K562 (cell line): ENCODE data around the gene SNCA. TPM values are rescaled to one million over a fixed set of nuclear protein-coding genes. Genes with fewer than 3 reads are reported as not detected.

Experiments
- CHD1 ChIP-seq: fragments of 200-600 bp; sonication (generic); IDR thresholded peaks from one replicate; pipeline ENCODE4 v1.6.1; 2012; ENCODE audit warnings: mild to moderate bottlenecking, moderate library complexity, low read length, inconsistent platforms
- ZNF696 ChIP-seq: fragments of 250-450 bp; sonication (Bioruptor Pico); conservative IDR thresholded peaks from 2 replicates; pipeline ENCODE4 v1.4.0; 2020; ENCODE audit warnings: mild to moderate bottlenecking, moderate library complexity
- polyA plus RNA-seq, 8 experiments: library from polyadenylated mRNA; depleted of rRNA in 4 of 8; stranded (reverse) in 5 of 8; unstranded in 3 of 8; fragments of >200 nt; fragmentation: Nextera tagmentation in 2 of 8; fragmentation: Illumina TruSeq in 1 of 8; extraction: Ambion mirVana in 2 of 8; extraction: Trizol in 1 of 8; gene quantifications; 2 replicates each; pipeline versions ENCODE4 v1.2.1 to v1.2.3, GENCODE V29; 2011 to 2014; ENCODE audit warnings: inconsistent platforms in 1 of 8, missing spikeins in 1 of 8
- total RNA-seq, 7 experiments: library from RNA; depleted of rRNA in 6 of 7; stranded (reverse); fragments of >200 nt in 6 of 7; fragmentation: Illumina TruSeq in 2 of 7; extraction: Trizol in 2 of 7; gene quantifications; 2 replicates each; pipeline versions ENCODE4 v1.2.1 to v1.2.3, GENCODE V29; 2011 to 2021; ENCODE audit warnings: low replicate concordance in 1 of 7
- TF ChIP-seq, protein P1 (sequence below): fragments of 450-650 bp; IDR thresholded peaks from 2 replicates; pipeline ENCODE4 v1.7.0; 2016; ENCODE audit warnings: borderline replicate concordance
- TF ChIP-seq, protein P2 (sequence below): fragments of 450-650 bp; IDR thresholded peaks from 2 replicates; pipeline ENCODE4 v1.6.1; 2014; ENCODE audit warnings: low read depth, mild to moderate bottlenecking, moderate library complexity, borderline replicate concordance
- TF ChIP-seq, protein P3 (sequence below): fragments of 450-650 bp; formaldehyde crosslinking; IDR thresholded peaks from 2 replicates; pipeline ENCODE4 v1.4.0; 2020; ENCODE audit warnings: mild to moderate bottlenecking, moderate library complexity
- TF ChIP-seq, protein P4 (sequence below): sonication (generic); formaldehyde crosslinking; IDR thresholded peaks from 2 replicates; pipeline ENCODE4 v1.8.0; 2023; ENCODE audit warnings: mild to moderate bottlenecking, missing genetic modification reagents

The SNCA gene
- total and polyA plus RNA-seq, 9 of the 15 experiments (the other 6 are each of a cell fraction or from before 2014, with no cell fraction given), result 1.7 to 12.6 (median 3.6) TPM

DNA sequence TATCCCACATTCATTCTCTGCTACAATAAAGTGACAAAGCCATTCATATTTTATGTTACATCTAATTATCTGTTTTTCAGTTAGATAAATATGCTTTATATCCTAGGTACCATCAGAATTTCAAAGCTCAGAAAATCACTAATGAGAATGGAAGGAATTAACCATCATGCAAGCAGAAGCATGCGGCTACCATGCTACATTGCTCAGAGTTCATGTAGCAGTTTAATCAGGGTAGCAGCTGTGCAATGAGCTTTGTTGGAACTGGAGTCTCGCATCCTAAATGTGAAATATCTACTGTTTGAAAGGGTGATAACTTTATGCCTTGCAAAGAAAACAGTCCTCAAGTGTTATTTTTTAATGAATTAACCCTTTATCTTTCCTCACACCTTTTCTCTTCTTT, 77.5 kb downstream of the SNCA start (continued):
- TF ChIP-seq, protein P1, sequence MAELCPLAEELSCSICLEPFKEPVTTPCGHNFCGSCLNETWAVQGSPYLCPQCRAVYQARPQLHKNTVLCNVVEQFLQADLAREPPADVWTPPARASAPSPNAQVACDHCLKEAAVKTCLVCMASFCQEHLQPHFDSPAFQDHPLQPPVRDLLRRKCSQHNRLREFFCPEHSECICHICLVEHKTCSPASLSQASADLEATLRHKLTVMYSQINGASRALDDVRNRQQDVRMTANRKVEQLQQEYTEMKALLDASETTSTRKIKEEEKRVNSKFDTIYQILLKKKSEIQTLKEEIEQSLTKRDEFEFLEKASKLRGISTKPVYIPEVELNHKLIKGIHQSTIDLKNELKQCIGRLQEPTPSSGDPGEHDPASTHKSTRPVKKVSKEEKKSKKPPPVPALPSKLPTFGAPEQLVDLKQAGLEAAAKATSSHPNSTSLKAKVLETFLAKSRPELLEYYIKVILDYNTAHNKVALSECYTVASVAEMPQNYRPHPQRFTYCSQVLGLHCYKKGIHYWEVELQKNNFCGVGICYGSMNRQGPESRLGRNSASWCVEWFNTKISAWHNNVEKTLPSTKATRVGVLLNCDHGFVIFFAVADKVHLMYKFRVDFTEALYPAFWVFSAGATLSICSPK, result no peak
- TF ChIP-seq CHD1 (no peak), ZNF696 (no peak)
- TF ChIP-seq, protein P2, sequence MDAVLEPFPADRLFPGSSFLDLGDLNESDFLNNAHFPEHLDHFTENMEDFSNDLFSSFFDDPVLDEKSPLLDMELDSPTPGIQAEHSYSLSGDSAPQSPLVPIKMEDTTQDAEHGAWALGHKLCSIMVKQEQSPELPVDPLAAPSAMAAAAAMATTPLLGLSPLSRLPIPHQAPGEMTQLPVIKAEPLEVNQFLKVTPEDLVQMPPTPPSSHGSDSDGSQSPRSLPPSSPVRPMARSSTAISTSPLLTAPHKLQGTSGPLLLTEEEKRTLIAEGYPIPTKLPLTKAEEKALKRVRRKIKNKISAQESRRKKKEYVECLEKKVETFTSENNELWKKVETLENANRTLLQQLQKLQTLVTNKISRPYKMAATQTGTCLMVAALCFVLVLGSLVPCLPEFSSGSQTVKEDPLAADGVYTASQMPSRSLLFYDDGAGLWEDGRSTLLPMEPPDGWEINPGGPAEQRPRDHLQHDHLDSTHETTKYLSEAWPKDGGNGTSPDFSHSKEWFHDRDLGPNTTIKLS, result no peak
- TF ChIP-seq, protein P3, sequence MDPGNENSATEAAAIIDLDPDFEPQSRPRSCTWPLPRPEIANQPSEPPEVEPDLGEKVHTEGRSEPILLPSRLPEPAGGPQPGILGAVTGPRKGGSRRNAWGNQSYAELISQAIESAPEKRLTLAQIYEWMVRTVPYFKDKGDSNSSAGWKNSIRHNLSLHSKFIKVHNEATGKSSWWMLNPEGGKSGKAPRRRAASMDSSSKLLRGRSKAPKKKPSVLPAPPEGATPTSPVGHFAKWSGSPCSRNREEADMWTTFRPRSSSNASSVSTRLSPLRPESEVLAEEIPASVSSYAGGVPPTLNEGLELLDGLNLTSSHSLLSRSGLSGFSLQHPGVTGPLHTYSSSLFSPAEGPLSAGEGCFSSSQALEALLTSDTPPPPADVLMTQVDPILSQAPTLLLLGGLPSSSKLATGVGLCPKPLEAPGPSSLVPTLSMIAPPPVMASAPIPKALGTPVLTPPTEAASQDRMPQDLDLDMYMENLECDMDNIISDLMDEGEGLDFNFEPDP (CRISPR knock-in tag), result no peak
- TF ChIP-seq, protein P4, sequence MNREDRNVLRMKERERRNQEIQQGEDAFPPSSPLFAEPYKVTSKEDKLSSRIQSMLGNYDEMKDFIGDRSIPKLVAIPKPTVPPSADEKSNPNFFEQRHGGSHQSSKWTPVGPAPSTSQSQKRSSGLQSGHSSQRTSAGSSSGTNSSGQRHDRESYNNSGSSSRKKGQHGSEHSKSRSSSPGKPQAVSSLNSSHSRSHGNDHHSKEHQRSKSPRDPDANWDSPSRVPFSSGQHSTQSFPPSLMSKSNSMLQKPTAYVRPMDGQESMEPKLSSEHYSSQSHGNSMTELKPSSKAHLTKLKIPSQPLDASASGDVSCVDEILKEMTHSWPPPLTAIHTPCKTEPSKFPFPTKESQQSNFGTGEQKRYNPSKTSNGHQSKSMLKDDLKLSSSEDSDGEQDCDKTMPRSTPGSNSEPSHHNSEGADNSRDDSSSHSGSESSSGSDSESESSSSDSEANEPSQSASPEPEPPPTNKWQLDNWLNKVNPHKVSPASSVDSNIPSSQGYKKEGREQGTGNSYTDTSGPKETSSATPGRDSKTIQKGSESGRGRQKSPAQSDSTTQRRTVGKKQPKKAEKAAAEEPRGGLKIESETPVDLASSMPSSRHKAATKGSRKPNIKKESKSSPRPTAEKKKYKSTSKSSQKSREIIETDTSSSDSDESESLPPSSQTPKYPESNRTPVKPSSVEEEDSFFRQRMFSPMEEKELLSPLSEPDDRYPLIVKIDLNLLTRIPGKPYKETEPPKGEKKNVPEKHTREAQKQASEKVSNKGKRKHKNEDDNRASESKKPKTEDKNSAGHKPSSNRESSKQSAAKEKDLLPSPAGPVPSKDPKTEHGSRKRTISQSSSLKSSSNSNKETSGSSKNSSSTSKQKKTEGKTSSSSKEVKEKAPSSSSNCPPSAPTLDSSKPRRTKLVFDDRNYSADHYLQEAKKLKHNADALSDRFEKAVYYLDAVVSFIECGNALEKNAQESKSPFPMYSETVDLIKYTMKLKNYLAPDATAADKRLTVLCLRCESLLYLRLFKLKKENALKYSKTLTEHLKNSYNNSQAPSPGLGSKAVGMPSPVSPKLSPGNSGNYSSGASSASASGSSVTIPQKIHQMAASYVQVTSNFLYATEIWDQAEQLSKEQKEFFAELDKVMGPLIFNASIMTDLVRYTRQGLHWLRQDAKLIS (CRISPR knock-in tag), result no peak
- TF ChIP-seq, all 486 proteins: peak for 0
